HG02884 (cell line): Measurements from ENCODE around the gene DPM1.

Experiments
- ATAC-seq: cut with Tn5 transposase; IDR thresholded peaks from one replicate; pipeline ENCODE4 v1.9.1; 2021; ENCODE audit warnings: mild to moderate bottlenecking, moderate library complexity; ENCODE audit not compliant: unreplicated experiment

Gene DPM1

DNA sequence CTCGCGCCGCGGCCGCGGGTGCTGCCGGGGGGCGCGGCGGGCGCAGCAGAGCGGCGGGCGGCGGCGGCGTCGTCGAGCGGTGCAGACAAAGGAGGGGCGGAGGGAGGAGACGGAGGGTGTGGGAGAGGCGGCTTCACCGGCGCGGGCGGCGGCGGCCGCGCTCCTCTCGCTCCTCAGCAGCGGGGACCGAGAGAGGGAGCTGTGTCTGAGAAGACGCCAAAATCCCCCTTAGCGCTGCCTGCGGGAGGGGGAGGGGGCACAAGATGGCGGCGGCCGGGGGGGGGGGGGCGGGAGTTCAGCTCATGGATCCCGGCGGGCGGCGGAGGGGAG is 27.4 kb downstream of the DPM1 start:
- ATAC-seq = peak; percentile 12

DNA sequence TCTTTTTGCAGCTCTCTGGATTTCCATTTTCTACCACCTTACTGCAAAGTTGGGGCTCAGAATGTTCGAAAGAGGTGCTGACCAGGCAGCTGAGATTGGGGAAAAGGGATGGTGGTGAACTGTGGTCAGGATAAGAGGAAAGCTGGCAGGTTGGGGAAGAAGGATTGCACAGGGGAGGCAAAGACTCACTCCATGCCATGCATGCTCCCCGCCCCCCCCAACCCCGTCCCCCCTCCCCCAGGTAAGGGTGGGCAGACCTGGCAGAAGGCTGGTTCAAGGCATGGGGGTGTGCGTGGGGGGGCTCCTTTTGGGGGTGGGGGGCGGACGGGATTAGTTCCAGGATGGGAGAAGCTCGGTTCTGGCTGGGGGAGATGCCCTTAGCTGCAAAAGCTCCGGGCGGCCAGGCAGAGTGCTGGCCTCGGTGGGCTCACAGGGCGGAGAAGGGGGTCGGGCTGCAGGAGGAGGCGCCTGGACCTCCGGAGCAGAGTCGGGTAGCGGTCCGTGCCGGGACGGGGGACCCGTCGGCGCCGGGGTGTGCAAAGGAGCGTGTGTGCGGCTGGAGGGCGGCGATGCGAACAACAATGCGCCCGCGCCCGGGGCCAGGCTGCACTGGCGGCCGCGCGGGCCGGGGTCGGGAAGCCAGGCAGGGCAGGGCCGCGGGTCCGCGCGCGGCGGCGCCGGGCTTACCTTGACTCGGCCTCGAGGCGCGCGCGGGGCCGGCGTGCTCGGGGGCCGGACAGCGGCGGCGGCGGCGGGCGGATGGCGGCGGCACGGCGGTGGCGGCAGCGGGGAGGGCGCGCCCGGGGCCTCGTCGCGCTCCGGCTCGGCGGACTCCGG is 28.0 kb downstream of the DPM1 start:
- ATAC-seq = no peak

GRCh38 chr20:50929299-50930138 is 28.8 kb downstream of the DPM1 start:
- ATAC-seq = peak; percentile 55

DNA sequence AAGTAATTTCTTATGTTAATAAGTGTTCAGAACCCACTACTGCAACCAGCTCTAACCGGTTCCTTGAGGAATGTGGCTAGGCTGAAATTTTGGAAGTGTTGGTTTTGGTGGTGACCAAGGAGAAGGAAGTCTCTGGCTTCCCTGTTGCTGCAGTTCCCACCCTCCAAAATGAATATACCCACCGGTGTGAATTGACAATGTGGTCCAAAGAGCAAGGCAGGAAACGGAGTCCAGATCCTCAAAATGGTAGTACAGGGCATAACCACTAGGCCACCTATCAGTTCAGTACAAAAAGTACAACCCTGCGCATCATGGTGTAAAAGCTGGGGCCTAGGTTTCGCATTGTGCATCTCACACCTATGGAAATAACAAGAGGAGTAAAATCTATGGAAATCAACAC is 29.9 kb downstream of the DPM1 start:
- no peak for ATAC-seq

DNA sequence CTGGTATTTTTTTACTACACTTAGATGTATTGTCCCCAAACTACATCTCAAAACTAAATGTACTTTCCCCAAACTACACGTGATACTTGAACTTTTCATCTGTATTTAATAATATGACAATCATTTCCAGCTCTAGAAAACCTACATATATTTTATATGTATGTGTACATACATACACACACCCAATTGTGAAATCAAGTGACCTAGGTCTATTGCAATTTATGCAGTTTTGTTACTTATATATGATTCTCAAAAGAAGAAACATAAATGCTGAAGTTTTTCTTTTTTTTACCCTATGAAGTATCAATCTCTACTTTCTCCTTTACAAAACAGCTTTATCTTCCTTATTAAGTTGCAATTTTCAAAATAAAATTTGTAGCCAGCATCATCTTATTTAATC is 31.8 kb downstream of the DPM1 start:
- no peak for ATAC-seq

GRCh38 chr20:50924261-50924920 is 33.9 kb downstream of the DPM1 start:
- no peak for ATAC-seq

GRCh38 chr20:50921803-50922501 is 36.4 kb downstream of the DPM1 start:
- ATAC-seq = no peak

GRCh38 chr20:50920997-50921396 is 37.3 kb downstream of the DPM1 start:
- ATAC-seq = no peak

DNA sequence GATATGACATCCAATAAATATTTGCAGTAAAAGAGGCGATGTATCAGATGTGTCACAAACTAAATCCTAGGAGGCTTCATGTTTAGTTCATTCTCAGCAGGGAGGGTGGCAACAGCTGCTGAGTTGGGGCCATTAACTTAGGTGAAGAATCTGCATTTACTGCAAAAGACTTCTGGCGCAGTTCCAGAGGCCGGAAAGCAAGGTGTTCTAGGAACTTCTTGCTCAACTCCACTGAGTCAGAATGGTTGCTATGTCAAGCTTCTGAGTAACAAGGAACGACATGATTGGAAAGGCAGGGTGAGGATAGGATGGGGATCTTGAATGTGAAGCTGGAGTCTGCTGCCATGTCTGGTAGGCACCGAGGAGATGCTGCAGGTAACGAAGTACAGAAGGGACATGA is 38.8 kb downstream of the DPM1 start:
- ATAC-seq = no peak

DNA sequence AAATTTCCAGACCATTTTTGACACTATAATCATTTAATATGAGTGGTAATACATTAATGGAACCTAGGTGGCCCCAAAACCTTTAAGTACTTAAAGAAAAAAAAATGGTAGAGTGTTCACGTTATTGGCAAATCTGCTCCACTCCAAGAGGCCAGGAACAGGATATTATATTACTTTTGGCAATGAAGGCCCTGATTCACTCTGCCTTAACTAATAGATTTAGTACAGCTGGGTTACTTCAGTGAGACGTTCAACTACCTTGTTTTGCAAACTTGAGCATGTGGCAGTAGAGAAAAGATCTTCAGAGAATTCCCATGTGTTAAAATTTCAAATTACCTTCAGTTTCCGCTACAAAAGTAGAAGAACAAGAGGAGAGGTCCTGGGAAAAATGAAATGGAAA is 39.9 kb downstream of the DPM1 start:
- no peak for ATAC-seq

- ATAC-seq = no peak
These were observed 41.4 kb downstream of the DPM1 start for GRCh38 chr20:50916934-50917333.

- ATAC-seq = no peak
These were observed 42.1 kb downstream of the DPM1 start for GRCh38 chr20:50916257-50916656.

DNA sequence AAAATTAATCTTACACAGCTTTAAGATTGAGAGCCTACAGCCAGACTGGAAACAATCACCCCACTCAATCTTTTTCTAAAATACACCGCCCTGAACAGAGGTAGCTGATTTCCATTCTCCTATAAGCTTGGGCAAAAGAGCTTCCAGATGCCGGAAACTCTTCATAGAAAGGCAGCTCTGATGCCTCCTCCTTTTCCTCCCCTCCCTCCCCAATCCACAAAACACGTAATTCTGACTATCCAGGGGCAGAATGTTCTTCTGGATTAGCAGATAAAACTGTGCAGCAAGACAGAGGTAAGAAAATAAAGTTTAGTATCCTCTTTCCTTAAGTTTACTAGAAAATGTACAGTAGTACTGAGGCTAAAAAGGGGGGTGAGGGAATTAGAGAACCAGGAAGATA is 42.9 kb downstream of the DPM1 start:
- no peak for ATAC-seq

DNA sequence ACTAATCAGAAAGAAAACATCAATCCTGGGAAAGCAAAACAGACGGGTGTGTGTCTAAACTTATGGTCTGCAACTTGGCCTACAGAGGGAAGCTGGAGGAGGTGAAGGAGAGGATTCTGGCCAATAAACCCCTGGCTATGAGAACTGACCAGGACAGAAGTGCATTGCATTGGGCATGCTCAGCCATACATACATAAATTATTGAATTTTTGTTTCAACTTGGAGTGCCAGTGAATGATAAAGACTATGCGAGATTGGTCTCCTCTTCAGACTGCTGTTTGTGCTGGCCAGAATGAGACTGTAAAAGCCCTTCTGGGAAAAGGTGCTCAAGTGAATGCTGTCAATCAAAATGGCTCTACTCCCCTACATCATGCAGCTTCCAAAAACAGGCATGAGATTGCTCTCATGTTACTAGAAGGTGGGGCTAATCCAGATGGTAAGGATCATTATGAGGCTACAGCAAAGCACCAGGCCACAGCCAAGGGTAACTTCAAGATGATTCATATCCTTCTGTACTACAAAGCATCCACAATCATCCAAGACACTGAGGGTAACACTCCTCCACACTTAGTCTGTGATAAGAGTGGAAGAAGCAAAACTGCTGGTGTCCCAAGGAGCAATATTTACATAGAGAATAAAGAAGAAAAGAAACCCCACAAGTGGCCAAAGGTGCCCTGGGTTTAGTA is 44.5 kb downstream of the DPM1 start:
- no peak for ATAC-seq

GRCh38 chr20:50911716-50912115 is 46.6 kb downstream of the DPM1 start:
- no peak for ATAC-seq

GRCh38 chr20:50911030-50911429 is 47.3 kb downstream of the DPM1 start:
- ATAC-seq = no peak

DNA sequence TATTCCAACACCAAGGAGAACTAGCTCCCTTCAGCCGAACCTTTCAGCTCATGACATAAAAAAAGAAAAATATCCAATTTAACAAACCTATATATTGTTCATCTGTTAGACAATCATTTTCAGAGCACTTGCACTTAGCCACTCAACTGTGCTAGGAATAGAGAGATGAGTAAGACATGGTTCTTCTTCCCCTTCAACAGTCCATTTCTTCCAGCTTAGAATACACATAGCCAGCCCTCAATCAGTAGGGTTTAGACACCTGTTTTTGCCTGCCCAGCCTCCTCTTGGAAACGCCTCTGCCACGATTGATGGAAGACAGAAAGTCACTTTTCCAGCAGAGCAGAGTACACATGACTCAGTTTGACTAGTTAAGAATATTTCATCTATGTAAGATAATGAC is 48.9 kb downstream of the DPM1 start:
- no peak for ATAC-seq

- ATAC-seq = no peak
These were observed 54.2 kb downstream of the DPM1 start for GRCh38 chr20:50904067-50904570.

- ATAC-seq = no peak
These were observed 54.8 kb downstream of the DPM1 start for GRCh38 chr20:50903353-50904051.

DNA sequence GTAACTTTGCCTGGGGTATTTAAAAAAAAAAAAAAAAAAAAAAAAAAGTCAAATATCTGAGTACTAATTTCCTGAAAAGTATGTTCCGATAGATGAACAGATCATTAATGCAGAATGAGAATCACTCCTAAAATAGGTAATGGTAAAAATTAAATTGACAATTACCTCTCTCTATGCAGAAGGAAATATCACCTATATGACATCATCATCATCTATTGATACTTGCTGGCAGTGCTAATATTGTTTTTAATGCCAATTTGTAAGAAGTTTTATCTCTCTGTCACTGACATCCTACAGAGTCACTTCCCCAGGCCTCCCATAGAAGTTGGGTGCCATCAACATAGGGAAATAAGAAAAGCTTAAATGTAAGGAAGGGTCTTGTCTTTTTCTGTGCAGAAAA is 57.0 kb downstream of the DPM1 start:
- no peak for ATAC-seq
